Spinal cord (tissue), 10 donors: ENCODE results near the gene MRI1. TPM values are rescaled to one million over a fixed set of nuclear protein-coding genes. Genes with fewer than 3 reads are reported as not detected.
"Not testable (repeated sequence)": the region's sequence is repeated elsewhere in the genome, so short reads cannot be mapped to it uniquely, and the experiment has no call there.

Experiments used
- DNase-seq, 6 donors: peaks; one replicate each; pipeline versions ENCODE4 v3.0.0 to v3.0.0-alpha.2; 2013 to 2015; ENCODE audit warnings: low spot score in 6 of 6, low read depth in 4 of 6
- H3K27ac ChIP-seq: one replicate; pipeline ENCODE4 v1.5.1; 2013; ENCODE audit warnings: low read depth, low read length, control low read depth
- H3K27me3 ChIP-seq: one replicate; pipeline ENCODE4 v1.6.1; 2013; ENCODE audit warnings: low read length; ENCODE audit not compliant: control insufficient read depth, insufficient read depth
- H3K36me3 ChIP-seq: one replicate; pipeline ENCODE4 v1.6.1; 2013; ENCODE audit warnings: low read length; ENCODE audit not compliant: control insufficient read depth, insufficient read depth
- H3K4me1 ChIP-seq: one replicate; pipeline ENCODE4 v1.6.1; 2013; ENCODE audit warnings: low read length; ENCODE audit not compliant: control insufficient read depth, insufficient read depth
- H3K4me3 ChIP-seq: one replicate; pipeline ENCODE4 v1.5.1; 2013; ENCODE audit warnings: low read depth, low read length, control low read depth
- H3K9me3 ChIP-seq: one replicate; pipeline ENCODE4 v1.6.1; 2013; ENCODE audit warnings: low read length; ENCODE audit not compliant: control insufficient read depth, insufficient read depth
- WGBS: methylation state at CpG from one replicate; pipeline ENCODE4 v1.1.5; 2013; ENCODE audit warnings: missing lambda C conversion rate; ENCODE audit not compliant: insufficient coverage; 5-methylcytosine and 5-hydroxymethylcytosine counted together
- polyA plus RNA-seq, 2 donors: library from polyadenylated mRNA; unstranded; fragments of 120-200 nt; gene quantifications; one replicate each; pipeline ENCODE4 v1.2.1, GENCODE V29; 2013; ENCODE audit not compliant: insufficient read length in 2 of 2
- total RNA-seq, 2 donors: library from RNA; depleted of rRNA in 1 of 2; stranded (reverse); fragments of 120-200 nt in 1 of 2; fragments of >200 nt in 1 of 2; gene quantifications; one replicate each; pipeline versions ENCODE4 v1.2.3 to v1.2.4, GENCODE V29; 2013 to 2014
- donor health status: healthy.

The MRI1 gene
- total and polyA plus RNA-seq, 4 donors: 22.1 to 48.1 (median 40.2) TPM

DNA sequence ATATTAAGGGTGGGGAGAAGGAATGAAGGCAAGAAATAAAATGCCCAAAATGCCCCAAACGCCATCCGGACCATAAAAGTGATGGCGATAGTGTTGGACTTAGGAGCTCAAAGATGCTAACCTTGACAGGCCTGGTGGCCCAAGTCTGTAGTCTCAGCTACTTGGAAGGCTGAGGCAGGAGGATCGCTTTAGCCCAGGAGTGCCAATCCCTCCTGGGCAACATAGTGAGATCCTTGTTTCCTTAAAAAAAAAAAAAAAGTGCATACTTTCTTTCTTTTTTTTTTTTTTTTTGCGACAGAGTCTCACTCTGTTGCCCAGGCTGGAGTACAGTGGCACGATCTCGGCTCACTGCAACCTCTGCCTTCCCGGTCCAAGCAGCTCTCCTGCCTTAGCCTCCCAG lies 32.0 kb upstream of the MRI1 start:
- Histone ChIP-seq H3K27ac (no peak overlapping the region), H3K4me1 (peaks cover 21% of the 10 kb centered on the region), H3K9me3 (no peaks in the 10 kb centered on the region), H3K4me3 (peak overlapping the region; percentile 78), H3K27me3 (no peaks in the 10 kb centered on the region), H3K36me3 (peaks cover 6% of the 10 kb centered on the region)
- 97% methylated on average over 7 of the region's 8 CpGs for WGBS
- DNase-seq: no peak

DNA sequence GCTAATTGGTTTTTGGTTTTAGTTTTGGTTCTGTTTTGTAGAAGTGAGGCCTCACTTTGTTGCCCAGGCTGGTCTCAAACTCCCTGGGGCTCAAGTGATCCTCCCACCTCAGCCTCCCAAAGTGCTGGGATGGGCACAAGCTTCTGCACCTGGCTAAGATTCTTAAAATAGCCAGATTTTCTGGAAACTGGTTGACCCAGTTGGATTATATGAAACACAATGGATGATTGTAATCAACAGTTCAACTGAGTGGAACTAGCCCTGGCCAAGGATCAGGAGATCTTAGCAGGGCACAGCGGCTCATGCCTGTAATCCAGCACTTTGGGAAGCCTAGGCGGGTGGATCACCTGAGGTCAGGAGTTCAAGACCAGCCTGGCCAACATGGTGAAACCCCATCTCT lies 29.6 kb upstream of the MRI1 start:
- Histone ChIP-seq H3K27me3 (no peaks in the 10 kb centered on the region), H3K36me3 (peaks cover 6% of the 10 kb centered on the region), H3K9me3 (no peaks in the 10 kb centered on the region), H3K4me3 (no peak overlapping the region), H3K4me1 (peaks cover 21% of the 10 kb centered on the region), H3K27ac (no peak overlapping the region)
- no peak for DNase-seq
- WGBS: 100% methylated on average over 2 of the region's 2 CpGs

DNA sequence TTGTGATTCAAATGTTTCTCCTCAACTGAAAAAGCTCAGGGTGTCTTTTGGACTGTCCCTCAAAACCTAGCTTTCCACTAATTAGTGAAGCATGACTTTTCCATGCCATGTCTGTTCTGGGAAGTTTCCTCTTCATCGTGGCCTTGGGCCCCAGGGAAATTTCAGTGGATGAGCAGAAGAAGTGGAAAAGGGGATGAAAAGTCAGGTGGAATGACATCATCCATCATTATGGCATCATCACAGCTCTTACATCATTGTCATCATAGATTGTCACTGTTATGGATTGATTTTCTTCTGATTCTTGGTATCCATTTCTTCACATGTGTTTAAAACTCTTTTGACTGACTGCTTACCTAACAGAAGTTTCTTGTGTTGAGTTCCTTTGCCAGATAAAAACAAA lies 26.2 kb upstream of the MRI1 start:
- DNase-seq: no peak
- Histone ChIP-seq H3K36me3 (peaks cover 6% of the 10 kb centered on the region), H3K4me1 (no peaks in the 10 kb centered on the region), H3K27me3 (no peaks in the 10 kb centered on the region), H3K9me3 (no peaks in the 10 kb centered on the region), H3K27ac (no peak overlapping the region), H3K4me3 (no peak overlapping the region)
- no CpG with 5 or more reads among the region's 1 CpG for WGBS

DNA sequence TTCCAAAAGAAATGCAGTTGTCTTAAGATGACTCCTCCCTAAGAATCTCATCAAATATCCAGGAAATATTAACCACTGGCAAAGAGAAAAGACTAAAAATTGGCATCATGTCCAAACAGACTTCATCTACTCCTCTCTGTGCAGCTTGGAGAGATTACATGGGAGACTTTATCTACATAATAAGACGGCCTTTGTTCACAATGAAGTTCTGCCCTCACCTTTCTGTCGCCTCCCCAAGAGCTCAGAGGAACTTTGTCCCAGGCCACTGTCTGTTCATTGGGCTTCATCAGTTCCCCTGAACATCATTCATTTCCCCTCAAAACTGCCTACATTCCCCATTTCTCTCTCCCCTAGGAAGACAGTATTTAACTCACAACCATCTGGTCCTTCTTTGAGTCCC lies 22.4 kb upstream of the MRI1 start:
- 86% methylated on average over 2 of the region's 2 CpGs for WGBS
- Histone ChIP-seq H3K27ac (no peak overlapping the region), H3K36me3 (no peaks in the 10 kb centered on the region), H3K27me3 (no peaks in the 10 kb centered on the region), H3K4me1 (no peaks in the 10 kb centered on the region), H3K4me3 (no peak overlapping the region), H3K9me3 (no peaks in the 10 kb centered on the region)
- no peak for DNase-seq

DNA sequence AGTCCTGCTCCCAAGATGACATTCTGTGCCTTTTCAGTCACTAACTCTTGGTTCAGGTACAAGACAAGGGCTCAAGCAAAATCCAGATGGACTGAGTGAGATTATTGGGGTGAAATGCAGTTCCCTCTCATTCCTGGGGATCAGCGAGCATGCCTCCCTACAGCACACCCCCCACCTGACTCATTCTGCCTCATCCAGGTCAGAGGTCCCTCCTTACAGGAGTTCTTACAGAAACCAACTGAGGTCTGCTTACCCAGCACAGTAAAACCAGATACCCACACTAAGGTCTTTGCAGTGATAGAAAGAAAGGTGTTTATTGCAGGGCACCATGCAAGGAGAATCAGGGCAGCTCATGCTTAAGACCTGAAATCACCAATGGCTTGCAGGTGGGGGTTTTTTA lies 21.6 kb upstream of the MRI1 start:
- Histone ChIP-seq H3K4me1 (no peaks in the 10 kb centered on the region), H3K36me3 (no peaks in the 10 kb centered on the region), H3K4me3 (no peak overlapping the region), H3K27ac (no peak overlapping the region), H3K9me3 (no peaks in the 10 kb centered on the region), H3K27me3 (no peaks in the 10 kb centered on the region)
- no peak for DNase-seq
- WGBS: no CpG with 5 or more reads among the region's 1 CpG

DNA sequence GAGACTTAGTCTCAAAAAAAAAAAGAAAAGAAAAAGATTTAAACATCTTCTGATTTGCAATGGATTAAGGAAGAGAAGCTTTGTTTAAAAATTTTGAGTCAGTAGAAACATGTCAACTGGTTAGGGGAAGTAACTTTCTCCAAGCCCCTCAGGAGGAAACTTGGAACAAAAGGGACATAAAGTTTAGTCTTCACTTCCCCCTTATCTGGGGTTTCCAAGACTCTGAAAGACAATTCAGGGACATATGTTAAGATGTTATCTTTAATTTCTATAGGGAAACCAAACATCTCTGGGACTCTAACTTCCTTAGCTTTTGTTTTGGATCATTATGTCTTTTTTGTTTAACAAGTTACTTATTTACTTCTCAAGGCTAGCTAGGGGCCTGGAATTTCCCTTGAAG lies 20.1 kb upstream of the MRI1 start:
- Histone ChIP-seq H3K27me3 (no peaks in the 10 kb centered on the region), H3K4me1 (peaks cover 10% of the 10 kb centered on the region), H3K4me3 (no peak overlapping the region), H3K9me3 (no peaks in the 10 kb centered on the region), H3K27ac (no peak overlapping the region), H3K36me3 (no peaks in the 10 kb centered on the region)
- no peak for DNase-seq

DNA sequence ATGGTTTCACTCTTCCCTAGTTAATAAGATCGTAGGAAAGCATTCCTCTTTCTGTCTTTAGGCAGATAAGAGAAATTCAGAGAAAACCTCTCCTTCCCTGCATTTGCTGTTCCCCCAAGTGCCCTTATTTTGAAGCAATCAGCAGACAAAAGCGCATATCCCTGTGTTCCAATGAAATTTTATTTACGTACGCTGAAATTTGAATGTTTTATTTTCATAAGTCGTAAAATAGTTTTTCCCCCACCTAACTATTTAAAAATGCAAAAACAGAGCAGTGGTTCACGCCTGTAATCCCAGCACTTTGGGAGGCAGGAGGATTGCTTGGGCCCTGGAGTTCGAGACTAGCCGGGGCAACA lies 17.2 kb upstream of the MRI1 start:
- Histone ChIP-seq H3K27me3 (no peaks in the 10 kb centered on the region), H3K9me3 (no peaks in the 10 kb centered on the region), H3K4me1 (peaks cover 11% of the 10 kb centered on the region), H3K36me3 (peaks cover 8% of the 10 kb centered on the region), H3K4me3 (peak overlapping the region; percentile 77), H3K27ac (peak overlapping the region; percentile 87)
- DNase-seq: no peak
- WGBS: 81% methylated on average over 3 of the region's 8 CpGs

DNA sequence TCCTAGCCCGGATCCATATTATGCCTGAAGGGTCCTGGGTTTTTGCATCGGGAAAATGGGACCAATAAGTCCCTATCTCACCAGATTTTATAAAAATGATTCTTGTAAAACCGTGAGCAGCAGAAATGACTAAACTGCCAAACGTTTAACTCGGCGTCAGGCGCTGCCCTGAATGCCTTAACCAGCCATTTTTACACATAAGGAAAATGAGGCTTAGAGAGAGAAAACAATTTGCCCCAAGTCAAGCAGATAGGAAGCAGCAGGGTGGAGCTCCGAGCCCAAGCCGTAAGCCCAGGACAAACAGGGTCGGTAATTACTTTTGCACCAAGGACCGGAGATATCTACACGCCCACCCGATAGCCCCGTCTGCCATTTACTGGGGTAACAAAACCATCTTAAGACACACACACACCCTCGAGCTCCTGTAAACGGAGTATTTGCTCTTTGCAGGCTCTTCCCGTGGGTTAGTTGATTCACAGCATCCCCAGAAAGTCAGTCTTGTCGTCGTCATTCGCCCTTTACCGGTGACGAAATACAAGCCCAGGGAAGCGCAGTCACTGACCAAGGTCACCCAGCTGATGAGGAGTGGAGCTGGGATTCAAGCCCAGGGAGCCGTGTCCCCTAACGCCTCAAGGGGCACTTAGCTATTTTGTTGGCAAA lies 16.0 kb upstream of the MRI1 start:
- peak overlapping the region; percentile 77 for H3K4me3 ChIP-seq
- H3K27ac ChIP-seq: peak overlapping the region; percentile 87
- WGBS: 3% methylated on average over 18 of the region's 25 CpGs
- H3K4me1 ChIP-seq: peaks cover 11% of the 10 kb centered on the region
- peaks cover 20% of the 10 kb centered on the region for H3K36me3 ChIP-seq
- peak in 1 of 6 donors; percentile 11 for DNase-seq
- no peaks in the 10 kb centered on the region for H3K9me3 ChIP-seq
- no peaks in the 10 kb centered on the region for H3K27me3 ChIP-seq

DNA sequence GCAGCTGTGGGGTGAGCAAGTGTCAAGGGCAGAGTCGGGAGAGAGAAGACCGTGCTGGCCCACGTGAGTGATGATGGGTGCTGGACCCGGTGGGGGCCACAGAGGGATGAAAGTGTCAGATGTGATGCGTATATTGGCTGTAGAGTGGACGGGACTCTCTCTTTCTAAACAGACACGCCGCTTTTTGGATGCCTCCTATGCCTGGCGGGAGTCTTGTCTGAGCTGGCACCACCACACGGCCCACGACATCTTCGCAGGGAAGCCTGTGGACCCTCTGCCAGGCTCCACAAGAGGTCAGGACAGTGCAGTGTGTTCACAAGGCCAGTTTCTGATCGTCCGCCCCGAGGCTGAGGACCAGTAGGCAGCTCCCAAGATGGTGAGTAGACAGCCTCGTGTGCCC lies 12.9 kb upstream of the MRI1 start:
- 89% methylated on average over 14 of the region's 16 CpGs for WGBS
- no peak overlapping the region for H3K4me3 ChIP-seq
- DNase-seq: no peak
- no peak overlapping the region for H3K27ac ChIP-seq
- no peaks in the 10 kb centered on the region for H3K9me3 ChIP-seq
- H3K4me1 ChIP-seq: peaks cover 11% of the 10 kb centered on the region
- H3K36me3 ChIP-seq: peaks cover 47% of the 10 kb centered on the region
- no peaks in the 10 kb centered on the region for H3K27me3 ChIP-seq

DNA sequence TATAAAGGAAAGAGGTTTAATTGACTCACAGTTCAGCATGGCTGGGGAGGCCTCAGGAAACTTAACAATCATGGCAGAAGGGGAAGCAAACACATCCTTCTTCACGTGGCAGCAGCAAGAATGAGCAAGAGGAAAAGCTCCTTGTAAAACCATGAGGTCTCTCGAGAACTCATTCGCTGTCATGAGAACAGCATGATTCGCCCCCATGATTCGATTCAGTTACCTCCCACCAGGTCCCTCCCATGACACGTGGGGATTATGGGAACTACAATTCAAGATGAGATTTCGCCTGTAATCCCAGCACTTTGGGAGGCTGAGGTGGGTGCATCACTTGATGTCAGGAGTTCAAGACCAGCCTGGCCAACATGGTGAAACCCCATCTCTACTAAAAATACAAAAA lies 10.7 kb upstream of the MRI1 start:
- H3K4me1 ChIP-seq, H3K27me3 ChIP-seq, H3K9me3 ChIP-seq, H3K27ac ChIP-seq, DNase-seq, H3K4me3 ChIP-seq: not testable (repeated sequence)
- H3K36me3 ChIP-seq: peaks cover 68% of the 10 kb centered on the region
- 75% methylated on average over 1 of the region's 7 CpGs for WGBS
